Breast epithelium (tissue), 4 donors: ENCODE data around the gene FAT1. TPM values are rescaled to one million over a fixed set of nuclear protein-coding genes. Genes with fewer than 3 reads are reported as not detected.
A peak's percentile ranks its signal among the peaks of the same experiment; 100 is the strongest.

Experiments used
- DNase-seq, 2 donors: peaks; one replicate each; pipeline ENCODE4 v3.0.0-alpha.2; 2019; ENCODE audit warnings: low spot score in 2 of 2
- H3K27ac ChIP-seq, 2 donors: fragments of 200-600 bp; sonication (generic) in 1 of 2; one replicate each; pipeline ENCODE4 v1.5.1; 2016 to 2019; ENCODE audit warnings: mild to moderate bottlenecking in 1 of 2
- H3K27me3 ChIP-seq, 2 donors: fragments of 200-600 bp; sonication (generic) in 1 of 2; one replicate each; pipeline versions ENCODE4 v1.5.1 to v1.6.0; 2017 to 2019; ENCODE audit warnings: control low read depth in 1 of 2, mild to moderate bottlenecking in 1 of 2
- H3K36me3 ChIP-seq: fragments of 200-600 bp; one replicate; pipeline ENCODE4 v1.5.1; 2019
- H3K4me1 ChIP-seq, 2 donors: fragments of 200-600 bp; sonication (generic); one replicate each; pipeline ENCODE4 v1.5.1; 2016 to 2019; ENCODE audit warnings: control low read depth in 1 of 2
- H3K4me3 ChIP-seq, 3 donors: fragments of 200-600 bp; sonication (generic); 1 replicate in 2 of 3; 2 replicates in 1 of 3; pipeline ENCODE4 v1.5.1; 2016 to 2019; ENCODE audit warnings: mild to moderate bottlenecking in 3 of 3, moderate library complexity in 2 of 3
- H3K9me3 ChIP-seq, 2 donors: fragments of 200-600 bp; sonication (generic) in 1 of 2; one replicate each; pipeline ENCODE4 v1.5.1; 2016 to 2019; ENCODE audit warnings: control low read depth in 1 of 2
- CTCF ChIP-seq, 3 donors: fragments of 450-650 bp; IDR thresholded peaks; one replicate each; pipeline ENCODE4 v1.5.1; 2016 to 2017; ENCODE audit warnings: antibody characterized with exemption in 3 of 3, mild to moderate bottlenecking in 3 of 3, moderate library complexity in 3 of 3
- POLR2A ChIP-seq: fragments of 450-650 bp; IDR thresholded peaks from one replicate; pipeline ENCODE4 v1.6.1; 2016; ENCODE audit warnings: antibody characterized with exemption, mild to moderate bottlenecking, moderate library complexity
- POLR2AphosphoS5 ChIP-seq, 3 donors: sonication (generic); formaldehyde crosslinking; IDR thresholded peaks; one replicate each; pipeline ENCODE4 v1.6.1; 2017; ENCODE audit warnings: antibody characterized with exemption in 3 of 3
- intact Hi-C: fragments of 100-400 bp; cut with DNase I; formaldehyde crosslinking; loops from one replicate; pipeline ENCODE4 v1.15.1; 2023; ENCODE audit warnings: low total_unique reads
- total RNA-seq, 3 donors: library from RNA; depleted of rRNA; stranded (reverse); fragments of >200 nt; gene quantifications; one replicate each; pipeline ENCODE4 v1.1.0, GENCODE V29; 2016

The FAT1 gene, protein sequence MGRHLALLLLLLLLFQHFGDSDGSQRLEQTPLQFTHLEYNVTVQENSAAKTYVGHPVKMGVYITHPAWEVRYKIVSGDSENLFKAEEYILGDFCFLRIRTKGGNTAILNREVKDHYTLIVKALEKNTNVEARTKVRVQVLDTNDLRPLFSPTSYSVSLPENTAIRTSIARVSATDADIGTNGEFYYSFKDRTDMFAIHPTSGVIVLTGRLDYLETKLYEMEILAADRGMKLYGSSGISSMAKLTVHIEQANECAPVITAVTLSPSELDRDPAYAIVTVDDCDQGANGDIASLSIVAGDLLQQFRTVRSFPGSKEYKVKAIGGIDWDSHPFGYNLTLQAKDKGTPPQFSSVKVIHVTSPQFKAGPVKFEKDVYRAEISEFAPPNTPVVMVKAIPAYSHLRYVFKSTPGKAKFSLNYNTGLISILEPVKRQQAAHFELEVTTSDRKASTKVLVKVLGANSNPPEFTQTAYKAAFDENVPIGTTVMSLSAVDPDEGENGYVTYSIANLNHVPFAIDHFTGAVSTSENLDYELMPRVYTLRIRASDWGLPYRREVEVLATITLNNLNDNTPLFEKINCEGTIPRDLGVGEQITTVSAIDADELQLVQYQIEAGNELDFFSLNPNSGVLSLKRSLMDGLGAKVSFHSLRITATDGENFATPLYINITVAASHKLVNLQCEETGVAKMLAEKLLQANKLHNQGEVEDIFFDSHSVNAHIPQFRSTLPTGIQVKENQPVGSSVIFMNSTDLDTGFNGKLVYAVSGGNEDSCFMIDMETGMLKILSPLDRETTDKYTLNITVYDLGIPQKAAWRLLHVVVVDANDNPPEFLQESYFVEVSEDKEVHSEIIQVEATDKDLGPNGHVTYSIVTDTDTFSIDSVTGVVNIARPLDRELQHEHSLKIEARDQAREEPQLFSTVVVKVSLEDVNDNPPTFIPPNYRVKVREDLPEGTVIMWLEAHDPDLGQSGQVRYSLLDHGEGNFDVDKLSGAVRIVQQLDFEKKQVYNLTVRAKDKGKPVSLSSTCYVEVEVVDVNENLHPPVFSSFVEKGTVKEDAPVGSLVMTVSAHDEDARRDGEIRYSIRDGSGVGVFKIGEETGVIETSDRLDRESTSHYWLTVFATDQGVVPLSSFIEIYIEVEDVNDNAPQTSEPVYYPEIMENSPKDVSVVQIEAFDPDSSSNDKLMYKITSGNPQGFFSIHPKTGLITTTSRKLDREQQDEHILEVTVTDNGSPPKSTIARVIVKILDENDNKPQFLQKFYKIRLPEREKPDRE (N-terminal part only)
- 100 to 1,000 TPM in 1 of 3 donors, 10 to 100 TPM in 2; 54.2 to 125 (median 87.2) TPM for total RNA-seq

GRCh38 chr4:186723292-186724057 is at the start of gene FAT1:
FAT1 (minus strand) TSS chr4:186723856; CDS start chr4:186709827, 14,029 bp downstream.
- Histone ChIP-seq H3K27ac (peak within 1 kb of the TSS; percentile 95 to 96), H3K9me3 (peaks cover 0 to 8% of the 10 kb centered on the region in 2 donors), H3K4me3 (peak within 1 kb of the TSS; percentile 61 to 87 (median 83)), H3K27me3 (no peaks in the 10 kb centered on the region), H3K36me3 (no peaks in the 10 kb centered on the region), H3K4me1 (no peaks in the 10 kb centered on the region)
- intact Hi-C loops: no loop called here
- peak; percentile 39 to 68 for DNase-seq
- TF ChIP-seq POLR2AphosphoS5 (IDR thresholded peaks at IDR 0.05): peak; percentile 33 to 45 (median 41)
- no peak for TF ChIP-seq POLR2A
- no peak for TF ChIP-seq CTCF (IDR thresholded peaks at IDR 0.05)

- DNase-seq: no peak
- Histone ChIP-seq H3K4me1 (no peaks in the 10 kb centered on the region), H3K36me3 (no peaks in the 10 kb centered on the region), H3K27me3 (no peaks in the 10 kb centered on the region), H3K9me3 (no peaks in the 10 kb centered on the region), H3K4me3 (no peak overlapping the region), H3K27ac (no peak overlapping the region)
- intact Hi-C loops: loop anchor here (5.0 kb wide), 1 partner anchor 401 kb away; no protein-coding TSS in a partner anchor
- TF ChIP-seq CTCF (IDR thresholded peaks at IDR 0.05): no peak
- TF ChIP-seq POLR2A: no peak
- no peak for TF ChIP-seq POLR2AphosphoS5 (IDR thresholded peaks at IDR 0.05)
These were observed 49.4 kb upstream of the FAT1 start for GRCh38 chr4:186772936-186773487.

GRCh38 chr4:186771624-186772023 is 48.0 kb upstream of the FAT1 start:
- DNase-seq: no peak
- Histone ChIP-seq H3K4me1 (no peaks in the 10 kb centered on the region), H3K27me3 (no peaks in the 10 kb centered on the region), H3K36me3 (no peaks in the 10 kb centered on the region), H3K27ac (no peak overlapping the region), H3K4me3 (no peak overlapping the region), H3K9me3 (no peaks in the 10 kb centered on the region)
- intact Hi-C loops: loop anchor here (5.0 kb wide), 1 partner anchor 399 kb away; no protein-coding TSS in a partner anchor
- no peak for TF ChIP-seq CTCF (IDR thresholded peaks at IDR 0.05)
- no peak for TF ChIP-seq POLR2A
- no peak for TF ChIP-seq POLR2AphosphoS5 (IDR thresholded peaks at IDR 0.05)

DNA sequence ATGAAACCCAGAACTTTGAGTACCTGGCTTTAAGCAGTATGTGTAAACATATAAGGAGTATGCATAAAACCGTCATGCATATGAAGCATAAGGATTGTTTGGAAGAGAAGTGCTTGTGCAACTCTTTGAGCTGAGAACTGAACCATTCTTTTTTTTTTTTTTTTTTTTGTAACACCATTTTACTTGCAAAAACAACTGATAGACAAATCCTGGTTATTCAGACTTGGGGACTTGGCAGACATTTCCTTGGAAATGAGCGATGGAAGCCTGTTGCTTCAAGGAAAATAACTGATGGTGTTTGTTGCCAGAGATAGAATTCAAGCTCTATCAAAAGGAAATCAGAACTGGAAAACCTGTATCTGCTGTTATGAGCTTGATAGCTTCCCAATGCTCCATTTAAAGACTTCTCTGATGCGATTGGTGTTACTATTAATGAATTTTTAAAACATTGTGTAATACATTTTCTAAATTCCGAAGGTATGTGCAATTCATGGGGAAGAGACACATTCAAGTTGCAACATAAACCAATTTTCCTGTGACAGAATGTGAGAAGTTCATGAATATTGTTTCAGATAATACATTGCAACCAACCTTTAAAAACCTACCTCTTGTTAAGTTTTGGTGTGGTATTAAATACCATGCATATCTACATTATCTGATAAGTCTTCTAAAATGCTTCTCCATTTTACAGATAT is 47.0 kb upstream of the FAT1 start:
- no peaks in the 10 kb centered on the region for H3K27me3 ChIP-seq
- H3K4me1 ChIP-seq: no peaks in the 10 kb centered on the region
- H3K36me3 ChIP-seq: no peaks in the 10 kb centered on the region
- TF ChIP-seq CTCF (IDR thresholded peaks at IDR 0.05): no peak
- TF ChIP-seq POLR2A: no peak
- TF ChIP-seq POLR2AphosphoS5 (IDR thresholded peaks at IDR 0.05): no peak
- H3K9me3 ChIP-seq: no peaks in the 10 kb centered on the region
- intact Hi-C loops: loop anchor here (5.0 kb wide), 1 partner anchor 398 kb away; no protein-coding TSS in a partner anchor
- no peak overlapping the region for H3K4me3 ChIP-seq
- DNase-seq: no peak
- H3K27ac ChIP-seq: no peak overlapping the region
